Measurements from ENCODE around the gene MAK. TPM values are rescaled to one million over a fixed set of nuclear protein-coding genes. Genes with fewer than 3 reads are reported as not detected.
A peak's percentile ranks its signal among the peaks of the same experiment; 100 is the strongest.
"Not testable (repeated sequence)": the region's sequence is repeated elsewhere in the genome, so short reads cannot be mapped to it uniquely, and the experiment has no call there.

The MAK gene
- total RNA-seq, 4 donors from 2014 or later: 0.27 TPM; not detected in 3

DNA sequence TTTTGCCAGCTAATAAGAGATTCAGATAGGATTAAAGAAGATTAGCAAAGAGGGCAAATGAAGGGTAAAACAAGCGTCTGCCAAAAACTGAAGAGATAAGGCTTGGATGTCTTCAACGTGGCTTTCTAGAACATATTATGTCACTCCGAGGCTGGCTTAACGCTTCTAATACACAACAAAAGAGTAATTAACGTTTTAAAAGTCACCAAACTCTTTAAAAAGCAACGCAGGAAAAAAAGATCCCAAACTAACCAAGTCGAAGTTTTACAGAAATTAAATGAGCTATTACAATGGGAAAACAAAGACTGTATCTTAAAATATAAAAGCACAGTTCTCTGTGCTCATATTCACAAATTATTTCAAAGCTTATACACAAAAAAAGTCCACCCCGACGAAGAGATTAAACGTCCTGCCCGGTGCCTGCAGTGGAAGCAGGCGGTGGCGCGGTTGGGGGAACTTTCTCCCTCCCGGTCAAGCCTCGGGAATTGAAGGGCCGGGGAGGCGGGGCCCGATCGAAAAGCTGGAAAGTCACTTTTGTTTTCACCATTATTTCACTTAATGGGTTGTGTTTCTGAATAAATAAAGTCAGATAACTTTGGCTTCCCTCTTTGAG lies 1.2 kb downstream of the MAK start:
- Histone ChIP-seq H3K4me3 (peak overlapping the region; percentile 45 to 70 (median 64)), H3K36me3 (no peaks in the 10 kb centered on the region), H3K4me1 (peaks cover 0 to 14% (median 12%) of the 10 kb centered on the region in 4 donors), H3K9me3 (no peaks in the 10 kb centered on the region), H3K27ac (no peak overlapping the region), H3K27me3 (peaks cover 0 to 6% of the 10 kb centered on the region in 2 donors)
- DNase-seq: peak in 2 of 3 donors; percentile 49 to 52
- TF ChIP-seq, protein P1, sequence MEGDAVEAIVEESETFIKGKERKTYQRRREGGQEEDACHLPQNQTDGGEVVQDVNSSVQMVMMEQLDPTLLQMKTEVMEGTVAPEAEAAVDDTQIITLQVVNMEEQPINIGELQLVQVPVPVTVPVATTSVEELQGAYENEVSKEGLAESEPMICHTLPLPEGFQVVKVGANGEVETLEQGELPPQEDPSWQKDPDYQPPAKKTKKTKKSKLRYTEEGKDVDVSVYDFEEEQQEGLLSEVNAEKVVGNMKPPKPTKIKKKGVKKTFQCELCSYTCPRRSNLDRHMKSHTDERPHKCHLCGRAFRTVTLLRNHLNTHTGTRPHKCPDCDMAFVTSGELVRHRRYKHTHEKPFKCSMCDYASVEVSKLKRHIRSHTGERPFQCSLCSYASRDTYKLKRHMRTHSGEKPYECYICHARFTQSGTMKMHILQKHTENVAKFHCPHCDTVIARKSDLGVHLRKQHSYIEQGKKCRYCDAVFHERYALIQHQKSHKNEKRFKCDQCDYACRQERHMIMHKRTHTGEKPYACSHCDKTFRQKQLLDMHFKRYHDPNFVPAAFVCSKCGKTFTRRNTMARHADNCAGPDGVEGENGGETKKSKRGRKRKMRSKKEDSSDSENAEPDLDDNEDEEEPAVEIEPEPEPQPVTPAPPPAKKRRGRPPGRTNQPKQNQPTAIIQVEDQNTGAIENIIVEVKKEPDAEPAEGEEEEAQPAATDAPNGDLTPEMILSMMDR (IDR thresholded peaks at IDR 0.05): no peak
- TF ChIP-seq POLR2A (IDR thresholded peaks at IDR 0.05): no peak

DNA sequence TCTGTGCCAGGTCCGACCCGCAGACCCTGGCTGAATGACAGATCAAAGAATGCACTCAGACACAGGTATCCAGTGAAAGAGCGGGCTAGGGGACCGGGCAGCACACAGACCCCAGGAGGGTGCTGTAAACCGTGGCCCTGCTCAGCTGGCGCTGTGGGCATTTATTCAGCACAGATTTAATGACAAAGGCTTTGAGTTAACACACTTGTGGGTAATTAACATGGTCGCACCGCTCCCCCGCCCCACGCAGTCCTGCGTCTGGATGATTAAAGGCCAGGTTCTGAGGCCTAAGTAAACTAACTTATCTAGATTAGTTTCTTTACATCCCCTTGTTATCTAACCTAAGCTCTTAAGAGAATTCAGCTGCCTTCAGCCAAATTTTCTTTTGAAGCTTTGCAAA lies 3.5 kb downstream of the MAK start:
- H3K4me3 ChIP-seq: no peak overlapping the region
- H3K27ac ChIP-seq: no peak overlapping the region
- TF ChIP-seq POLR2A (IDR thresholded peaks at IDR 0.05): no peak
- TF ChIP-seq, protein P1 (IDR thresholded peaks at IDR 0.05): no peak
- no peaks in the 10 kb centered on the region for H3K36me3 ChIP-seq
- no peaks in the 10 kb centered on the region for H3K9me3 ChIP-seq
- peaks cover 0 to 14% (median 12%) of the 10 kb centered on the region in 4 donors for H3K4me1 ChIP-seq
- DNase-seq: no peak
- H3K27me3 ChIP-seq: peaks cover 0 to 6% of the 10 kb centered on the region in 2 donors

DNA sequence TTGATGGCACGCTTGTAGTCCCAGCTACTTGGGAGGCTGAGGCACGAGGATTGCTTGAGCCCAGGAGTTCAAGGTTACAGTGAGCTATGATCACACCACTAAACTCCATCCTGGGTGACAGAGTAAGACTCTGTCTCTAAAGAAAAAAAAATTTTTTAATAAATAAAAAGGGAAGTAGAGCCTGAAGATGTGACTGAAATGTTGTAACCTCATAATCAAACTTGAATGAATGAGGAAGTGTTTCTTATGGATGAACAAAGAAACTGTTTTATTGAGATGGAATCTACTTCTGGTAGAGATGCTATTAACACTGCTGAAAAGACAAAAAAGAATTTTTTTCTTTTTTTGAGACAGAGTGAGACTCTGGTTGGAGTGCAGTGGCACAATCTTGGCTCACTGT lies 6.7 kb downstream of the MAK start:
- no peak for TF ChIP-seq POLR2A (IDR thresholded peaks at IDR 0.05)
- TF ChIP-seq, protein P1 (IDR thresholded peaks at IDR 0.05): no peak
- H3K27me3 ChIP-seq: no peaks in the 10 kb centered on the region
- no peak overlapping the region for H3K27ac ChIP-seq
- H3K9me3 ChIP-seq: no peaks in the 10 kb centered on the region
- no peaks in the 10 kb centered on the region for H3K36me3 ChIP-seq
- H3K4me1 ChIP-seq: no peaks in the 10 kb centered on the region
- DNase-seq: no peak
- H3K4me3 ChIP-seq: no peak overlapping the region

DNA sequence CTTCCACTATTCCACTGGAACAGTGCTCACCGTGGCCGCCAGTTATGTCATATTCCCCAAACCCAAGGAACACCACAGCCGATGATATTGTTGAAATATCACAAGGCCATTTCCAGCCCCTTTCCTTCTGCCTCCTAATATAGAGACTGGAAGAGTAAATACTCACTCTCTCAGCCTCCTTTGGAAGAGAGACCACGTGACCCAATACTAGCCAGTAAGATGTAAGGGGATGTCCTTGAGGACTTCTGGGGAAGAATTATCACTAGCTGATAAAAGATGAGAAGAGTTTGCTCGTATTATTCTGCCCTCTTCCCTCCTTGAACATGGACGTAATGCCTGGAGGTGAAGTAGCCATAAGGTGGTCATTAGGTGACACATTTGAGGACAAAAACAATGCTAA lies 13.5 kb downstream of the MAK start:
- Histone ChIP-seq H3K27ac (no peak overlapping the region), H3K27me3 (no peaks in the 10 kb centered on the region), H3K9me3 (no peaks in the 10 kb centered on the region), H3K4me3 (no peak overlapping the region), H3K4me1 (no peaks in the 10 kb centered on the region), H3K36me3 (no peaks in the 10 kb centered on the region)
- no peak for TF ChIP-seq POLR2A (IDR thresholded peaks at IDR 0.05)
- TF ChIP-seq, protein P1 (IDR thresholded peaks at IDR 0.05): no peak
- no peak for DNase-seq

DNA sequence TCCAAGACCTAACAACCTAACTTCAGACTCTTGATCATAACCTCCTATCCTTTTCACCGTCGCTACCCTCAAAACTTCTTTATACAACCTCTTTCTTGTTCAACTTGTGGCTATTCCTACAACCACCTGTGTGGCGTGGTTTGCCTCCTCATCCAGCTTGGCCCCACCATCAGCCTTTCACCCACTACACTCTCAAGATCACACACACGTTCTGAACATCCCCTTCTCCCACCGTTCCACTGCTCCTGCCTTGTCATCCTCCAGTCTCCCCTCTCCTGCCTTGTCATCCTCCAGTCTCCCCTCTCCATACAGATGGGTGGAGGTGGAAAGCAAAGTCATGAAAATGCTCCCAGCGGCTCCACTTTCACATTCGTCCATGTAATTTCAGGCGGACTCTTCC lies 14.0 kb downstream of the MAK start:
- Histone ChIP-seq H3K9me3 (no peaks in the 10 kb centered on the region), H3K27ac (no peak overlapping the region), H3K4me1 (no peaks in the 10 kb centered on the region), H3K4me3 (no peak overlapping the region), H3K27me3 (no peaks in the 10 kb centered on the region), H3K36me3 (no peaks in the 10 kb centered on the region)
- TF ChIP-seq, protein P1 (IDR thresholded peaks at IDR 0.05): no peak
- TF ChIP-seq POLR2A (IDR thresholded peaks at IDR 0.05): no peak
- DNase-seq: no peak

DNA sequence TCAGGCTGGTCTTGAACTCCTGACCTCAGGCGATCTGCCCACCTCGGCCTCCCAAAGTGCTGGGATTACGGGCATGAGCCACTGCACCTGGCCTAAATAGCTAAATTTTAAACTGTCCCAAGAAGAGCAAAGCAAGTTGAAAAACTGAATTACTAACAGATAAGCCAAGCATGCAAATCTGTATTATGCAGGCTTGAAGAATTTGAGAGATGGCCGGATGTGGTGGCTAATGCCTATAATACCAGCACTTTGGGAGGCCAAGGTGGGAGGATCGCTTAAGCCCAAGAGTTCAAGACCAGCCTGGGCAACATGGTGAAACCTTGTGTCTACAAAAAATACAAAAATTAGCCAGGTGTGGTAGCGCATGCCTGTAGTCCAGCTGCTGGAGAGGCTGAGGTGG lies 24.2 kb downstream of the MAK start:
- H3K27me3 ChIP-seq, H3K27ac ChIP-seq, H3K4me3 ChIP-seq, DNase-seq, H3K36me3 ChIP-seq, H3K9me3 ChIP-seq, H3K4me1 ChIP-seq: not testable (repeated sequence)
